ENCODE results near the gene CPNE1. TPM values are rescaled to one million over a fixed set of nuclear protein-coding genes. Genes with fewer than 3 reads are reported as not detected.

CPNE1 gene
- total RNA-seq, 1 donor from 2014 or later, result 109 TPM

GRCh38 chr20:35597186-35597585 lies 67.5 kb downstream of the CPNE1 start:
- DNase-seq (ENCODE audit: low read depth), result no peak
- no peak for TF ChIP-seq CTCF (IDR thresholded peaks at IDR 0.05; ENCODE audit: insufficient read depth, low read length, poor library complexity, severe bottlenecking)
- peaks cover 38% of the 10 kb centered on the region for H3K27me3 ChIP-seq (ENCODE audit: control insufficient read depth, insufficient read depth, low read length)
- no peaks in the 10 kb centered on the region for H3K36me3 ChIP-seq (ENCODE audit: control insufficient read depth, insufficient read depth, low read length)
- H3K4me3 ChIP-seq (ENCODE audit: low read depth, low read length), result no peak overlapping the region

- Histone ChIP-seq H3K36me3 (ENCODE audit: control insufficient read depth, insufficient read depth, low read length) (no peaks in the 10 kb centered on the region), H3K4me3 (ENCODE audit: low read depth, low read length) (no peak overlapping the region), H3K27me3 (ENCODE audit: control insufficient read depth, insufficient read depth, low read length) (peaks cover 25% of the 10 kb centered on the region)
- no peak for DNase-seq (ENCODE audit: low read depth)
- TF ChIP-seq CTCF (IDR thresholded peaks at IDR 0.05; ENCODE audit: insufficient read depth, low read length, poor library complexity, severe bottlenecking), result no peak
These were observed 68.8 kb downstream of the CPNE1 start for GRCh38 chr20:35595901-35596300.

DNA sequence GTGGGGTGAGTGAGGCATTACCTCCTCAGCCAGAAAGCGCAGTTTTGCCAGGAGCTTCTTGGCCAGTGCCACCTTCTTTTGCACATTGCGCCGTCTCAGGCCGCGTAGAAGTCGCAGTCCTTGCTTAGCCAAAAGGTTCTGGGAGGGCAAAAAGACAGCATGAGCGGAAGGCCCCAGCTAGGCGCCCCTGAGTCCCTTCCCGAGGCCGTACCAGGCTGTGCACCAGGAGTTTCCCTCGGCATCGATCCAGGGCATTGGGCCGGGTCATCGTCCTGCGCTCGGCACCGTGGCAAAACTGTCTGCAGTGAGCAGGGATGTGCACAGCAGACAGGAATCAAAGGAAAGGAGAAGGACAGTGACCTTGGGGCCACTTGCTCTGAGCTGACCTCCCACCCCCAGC lies 69.2 kb downstream of the CPNE1 start:
- Histone ChIP-seq H3K4me3 (ENCODE audit: low read depth, low read length) (no peak overlapping the region), H3K27me3 (ENCODE audit: control insufficient read depth, insufficient read depth, low read length) (peaks cover 20% of the 10 kb centered on the region), H3K36me3 (ENCODE audit: control insufficient read depth, insufficient read depth, low read length) (no peaks in the 10 kb centered on the region)
- no peak for DNase-seq (ENCODE audit: low read depth)
- no peak for TF ChIP-seq CTCF (IDR thresholded peaks at IDR 0.05; ENCODE audit: insufficient read depth, low read length, poor library complexity, severe bottlenecking)

DNA sequence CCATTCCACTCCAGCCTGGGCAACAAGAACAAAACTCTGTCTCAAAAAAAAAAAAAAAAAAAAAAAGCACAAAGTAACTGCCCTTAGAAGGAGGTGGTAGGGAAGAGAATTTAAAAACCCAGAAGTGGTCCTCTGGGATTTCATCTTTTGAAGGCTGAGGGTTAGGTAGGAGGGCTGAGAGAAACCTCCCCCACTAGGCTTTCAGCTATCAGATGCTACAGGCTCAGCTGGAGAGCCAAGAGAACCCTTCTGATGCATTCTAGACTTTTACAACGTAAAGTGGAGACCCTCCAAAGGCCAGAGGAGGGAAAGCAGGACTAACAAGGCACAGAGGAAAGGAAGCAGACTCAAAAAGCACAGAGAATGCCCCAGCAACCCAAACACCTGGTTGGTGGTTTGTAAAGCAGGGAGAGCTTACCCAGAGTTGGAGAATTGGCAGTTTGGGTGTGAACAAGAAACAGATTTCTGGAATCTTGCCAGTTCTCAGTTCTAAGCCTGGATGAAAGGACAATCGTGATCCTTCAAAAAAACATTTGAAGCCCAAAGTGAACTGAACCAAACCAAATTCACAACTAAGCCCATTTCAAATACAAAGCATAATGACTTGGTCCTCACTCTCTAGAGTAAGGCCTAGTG lies 72.2 kb downstream of the CPNE1 start:
- H3K27me3 ChIP-seq (ENCODE audit: control insufficient read depth, insufficient read depth, low read length), result peaks cover 3% of the 10 kb centered on the region
- TF ChIP-seq CTCF (IDR thresholded peaks at IDR 0.05; ENCODE audit: insufficient read depth, low read length, poor library complexity, severe bottlenecking), result no peak
- no peaks in the 10 kb centered on the region for H3K36me3 ChIP-seq (ENCODE audit: control insufficient read depth, insufficient read depth, low read length)
- H3K4me3 ChIP-seq (ENCODE audit: low read depth, low read length), result no peak overlapping the region
- no peak for DNase-seq (ENCODE audit: low read depth)

GRCh38 chr20:35588397-35588796 lies 76.3 kb downstream of the CPNE1 start:
- no peak for TF ChIP-seq CTCF (IDR thresholded peaks at IDR 0.05; ENCODE audit: insufficient read depth, low read length, poor library complexity, severe bottlenecking)
- Histone ChIP-seq H3K4me3 (ENCODE audit: low read depth, low read length) (no peak overlapping the region), H3K36me3 (ENCODE audit: control insufficient read depth, insufficient read depth, low read length) (no peaks in the 10 kb centered on the region), H3K27me3 (ENCODE audit: control insufficient read depth, insufficient read depth, low read length) (no peaks in the 10 kb centered on the region)
- DNase-seq (ENCODE audit: low read depth), result no peak

DNA sequence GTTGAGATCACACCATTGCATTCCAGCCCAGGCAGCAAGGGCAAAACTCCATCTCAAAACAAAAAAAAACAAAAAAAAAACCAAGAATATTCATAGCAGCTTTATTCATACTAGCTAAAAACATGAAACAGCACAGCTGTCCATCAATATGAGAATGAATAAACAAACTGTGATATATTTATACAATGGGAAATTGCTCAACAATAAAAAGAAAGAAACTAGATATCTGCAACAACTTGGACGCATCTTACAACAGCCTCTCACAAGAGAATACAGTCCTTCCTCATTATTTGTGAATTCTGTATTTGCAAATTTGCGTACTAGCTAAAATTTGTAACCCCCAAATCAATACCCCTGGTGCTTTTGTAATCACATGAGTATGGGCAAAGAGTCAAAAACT lies 77.3 kb downstream of the CPNE1 start:
- Histone ChIP-seq H3K27me3 (ENCODE audit: control insufficient read depth, insufficient read depth, low read length) (no peaks in the 10 kb centered on the region), H3K36me3 (ENCODE audit: control insufficient read depth, insufficient read depth, low read length) (no peaks in the 10 kb centered on the region), H3K4me3 (ENCODE audit: low read depth, low read length) (no peak overlapping the region)
- DNase-seq (ENCODE audit: low read depth), result no peak
- TF ChIP-seq CTCF (IDR thresholded peaks at IDR 0.05; ENCODE audit: insufficient read depth, low read length, poor library complexity, severe bottlenecking), result no peak

Data from kidney epithelial cell (primary cell).